GM12872 (cell line): ENCODE results near the gene CGB8.

Experiments
- CTCF ChIP-seq: IDR thresholded peaks from 3 replicates; pipeline ENCODE4 v1.5.1; 2011; ENCODE audit warnings: low read depth, mild to moderate bottlenecking, low read length, moderate library complexity; ENCODE audit not compliant: insufficient read depth

CGB8 gene

GRCh38 chr19:48997972-48998371 lies 50.9 kb downstream of the CGB8 start:
- TF ChIP-seq CTCF: peak; percentile 69
